PC-3 (cell line): Measurements from ENCODE around the gene ZNF148. TPM values are rescaled to one million over a fixed set of nuclear protein-coding genes. Genes with fewer than 3 reads are reported as not detected.

Experiments
- ATAC-seq: fragments of 200-7000 bp; cut with Tn5 transposase; 2 replicates; pipeline ENCODE4 v1.9.1; 2020; ENCODE audit warnings: mild to moderate bottlenecking, moderate library complexity
- BruUV-seq: library from RNA; stranded (reverse); fragments of 400-500 nt; replicated peaks from 2 replicates; lab custom pipeline; 2021; lab: Mats Ljungman, UMichigan
- CTCF ChIA-PET: fragments of 300-600 bp; sonication (Branson Sonifier 250); formaldehyde crosslinking; loops from one replicate; lab custom pipeline; 2022; ENCODE audit warnings: antibody characterized with exemption; lab: Charles Lee
- POLR2A ChIA-PET: fragments of 300-600 bp; sonication (Branson Sonifier 250); formaldehyde crosslinking; loops from one replicate; lab custom pipeline; 2022; ENCODE audit warnings: antibody characterized with exemption; ENCODE audit not compliant: unreplicated experiment; lab: Charles Lee
- DNase-seq: peaks from one replicate; pipeline ENCODE4 v3.0.0-alpha.2; 2015
- H2AFZ ChIP-seq: fragments of 300-600 bp; sonication (generic); 2 replicates; pipeline ENCODE4 v1.6.0; 2016; ENCODE audit warnings: antibody characterized with exemption, low read length
- H3F3A ChIP-seq: fragments of 300-600 bp; sonication (generic); one replicate; pipeline ENCODE4 v1.6.0; 2017; ENCODE audit warnings: antibody characterized with exemption, low read length, control low read depth, mild to moderate bottlenecking; ENCODE audit not compliant: unreplicated experiment
- H3K27ac ChIP-seq: fragments of 300-600 bp; sonication (generic); 2 replicates; pipeline ENCODE4 v1.5.1; 2016; ENCODE audit warnings: mild to moderate bottlenecking, low read length
- H3K27me3 ChIP-seq: fragments of 300-600 bp; sonication (generic); 2 replicates; pipeline ENCODE4 v1.6.1; 2016; ENCODE audit warnings: low read length, mixed read lengths
- H3K36me3 ChIP-seq: fragments of 300-600 bp; sonication (generic); 2 replicates; pipeline ENCODE4 v1.6.1; 2016; ENCODE audit warnings: low read depth, mixed run types, low read length, mixed read lengths
- H3K4me1 ChIP-seq: fragments of 300-600 bp; sonication (generic); 2 replicates; pipeline ENCODE4 v1.5.1; 2016; ENCODE audit warnings: low read length; ENCODE audit not compliant: insufficient read depth
- H3K4me2 ChIP-seq: fragments of 300-600 bp; sonication (generic); 2 replicates; pipeline ENCODE4 v1.6.0; 2016; ENCODE audit warnings: low read length
- H3K4me3 ChIP-seq: fragments of 300-600 bp; sonication (generic); 2 replicates; pipeline ENCODE4 v1.5.1; 2016; ENCODE audit warnings: mild to moderate bottlenecking, low read length, mixed read lengths
- H3K79me2 ChIP-seq: fragments of 300-600 bp; sonication (generic); 2 replicates; pipeline ENCODE4 v1.6.1; 2017; ENCODE audit warnings: low read length, mixed read lengths
- H3K9ac ChIP-seq: fragments of 300-600 bp; sonication (generic); 2 replicates; pipeline ENCODE4 v1.6.0; 2016; ENCODE audit warnings: mild to moderate bottlenecking, low read length
- H3K9me2 ChIP-seq: fragments of 300-600 bp; sonication (generic); replicated peaks from 2 replicates; pipeline ENCODE4 v1.6.1; 2016; ENCODE audit warnings: mixed run types, low read length, mixed read lengths
- H3K9me3 ChIP-seq: fragments of 300-600 bp; sonication (generic); 2 replicates; pipeline ENCODE4 v1.6.1; 2016; ENCODE audit warnings: low read length, mixed read lengths
- H4K20me1 ChIP-seq: fragments of 300-600 bp; sonication (generic); 2 replicates; pipeline ENCODE4 v1.6.1; 2016; ENCODE audit warnings: low read length, mixed read lengths
- EZH2 ChIP-seq: fragments of 300-600 bp; sonication (generic); IDR thresholded peaks from one replicate; pipeline ENCODE4 v1.6.1; 2017; ENCODE audit warnings: antibody characterized with exemption, mild to moderate bottlenecking, low read length; ENCODE audit not compliant: unreplicated experiment
- EZH2phosphoT487 ChIP-seq: fragments of 300-600 bp; sonication (generic); IDR thresholded peaks from 2 replicates; pipeline ENCODE4 v1.6.1; 2018; ENCODE audit warnings: mild to moderate bottlenecking, antibody characterized with exemption, low read length, borderline replicate concordance
- intact Hi-C: fragments of 100-400 bp; cut with micrococcal nuclease; formaldehyde crosslinking; loops from 2 replicates; pipeline ENCODE4 v1.9.0; 2023
- total RNA-seq: library from RNA; depleted of rRNA; stranded (reverse); fragments of >200 nt; gene quantifications from 2 replicates; pipeline ENCODE4 v1.2.3, GENCODE V29; 2014
- TF ChIP-seq, protein P1 (sequence below): fragments of 300-600 bp; sonication (generic); conservative IDR thresholded peaks from 2 replicates; pipeline ENCODE4 v1.5.1; 2017; ENCODE audit warnings: antibody characterized with exemption, low read depth, mild to moderate bottlenecking, low read length

ZNF148 gene
- total RNA-seq, 1 experiment from 2014 or later: 18.1 TPM

DNA sequence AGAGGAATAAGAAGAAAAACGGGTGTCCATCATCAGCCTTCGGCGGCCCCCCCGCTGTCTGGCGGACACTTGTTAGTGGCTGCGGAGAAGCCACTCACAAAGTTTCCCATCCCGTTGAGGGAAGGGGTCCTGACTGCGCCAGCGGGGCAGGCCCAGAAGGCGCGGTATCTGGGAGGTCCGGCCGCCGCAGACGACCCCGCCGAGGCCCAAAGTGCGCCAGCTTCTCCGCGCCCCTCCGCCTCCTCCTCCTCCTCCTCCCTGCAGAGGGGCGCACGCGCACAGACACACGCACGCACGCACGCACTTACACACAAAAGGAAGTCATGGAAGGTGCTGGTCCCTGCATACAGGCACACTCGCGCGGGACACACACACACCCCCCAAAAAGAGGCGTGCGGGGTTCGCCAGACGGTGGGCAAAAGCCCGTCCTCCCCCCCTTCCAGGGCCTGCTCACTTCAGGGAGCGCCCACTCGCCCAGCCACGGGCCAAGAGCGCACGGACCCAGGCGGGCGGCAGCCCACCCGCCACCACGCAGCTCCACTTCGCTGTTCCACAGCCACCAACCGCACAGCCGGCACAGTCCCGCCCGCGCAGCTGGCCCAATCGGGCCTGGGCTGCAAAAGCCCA is 18.0 kb downstream of the ZNF148 start:
- Histone ChIP-seq H3K9ac (peak overlapping the region; percentile 74), H3K27ac (no peak overlapping the region), H3K27me3 (no peaks in the 10 kb centered on the region), H2AFZ (peak overlapping the region; percentile 74), H3K4me1 (peaks cover 10% of the 10 kb centered on the region; the same call in 1 of the 2 replicates), H3K9me2 (no peaks in the 10 kb centered on the region), H3K36me3 (no peaks in the 10 kb centered on the region), H3K4me3 (peak overlapping the region; percentile 72), H3F3A (no peaks in the 10 kb centered on the region), H3K4me2 (peak overlapping the region; percentile 83), H3K79me2 (peaks cover 95% of the 10 kb centered on the region), H3K9me3 (no peaks in the 10 kb centered on the region), H4K20me1 (no peaks in the 10 kb centered on the region)
- peak; percentile 89 for ATAC-seq
- intact Hi-C loops: no loop called here
- BruUV-seq: no TSS peak
- ChIA-PET CTCF (no interaction called here), POLR2A (no interaction called here)
- peak; percentile 33 for DNase-seq
- TF ChIP-seq EZH2: no peak
- TF ChIP-seq EZH2phosphoT487: no peak
- TF ChIP-seq, protein P1, sequence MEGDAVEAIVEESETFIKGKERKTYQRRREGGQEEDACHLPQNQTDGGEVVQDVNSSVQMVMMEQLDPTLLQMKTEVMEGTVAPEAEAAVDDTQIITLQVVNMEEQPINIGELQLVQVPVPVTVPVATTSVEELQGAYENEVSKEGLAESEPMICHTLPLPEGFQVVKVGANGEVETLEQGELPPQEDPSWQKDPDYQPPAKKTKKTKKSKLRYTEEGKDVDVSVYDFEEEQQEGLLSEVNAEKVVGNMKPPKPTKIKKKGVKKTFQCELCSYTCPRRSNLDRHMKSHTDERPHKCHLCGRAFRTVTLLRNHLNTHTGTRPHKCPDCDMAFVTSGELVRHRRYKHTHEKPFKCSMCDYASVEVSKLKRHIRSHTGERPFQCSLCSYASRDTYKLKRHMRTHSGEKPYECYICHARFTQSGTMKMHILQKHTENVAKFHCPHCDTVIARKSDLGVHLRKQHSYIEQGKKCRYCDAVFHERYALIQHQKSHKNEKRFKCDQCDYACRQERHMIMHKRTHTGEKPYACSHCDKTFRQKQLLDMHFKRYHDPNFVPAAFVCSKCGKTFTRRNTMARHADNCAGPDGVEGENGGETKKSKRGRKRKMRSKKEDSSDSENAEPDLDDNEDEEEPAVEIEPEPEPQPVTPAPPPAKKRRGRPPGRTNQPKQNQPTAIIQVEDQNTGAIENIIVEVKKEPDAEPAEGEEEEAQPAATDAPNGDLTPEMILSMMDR: no peak

DNA sequence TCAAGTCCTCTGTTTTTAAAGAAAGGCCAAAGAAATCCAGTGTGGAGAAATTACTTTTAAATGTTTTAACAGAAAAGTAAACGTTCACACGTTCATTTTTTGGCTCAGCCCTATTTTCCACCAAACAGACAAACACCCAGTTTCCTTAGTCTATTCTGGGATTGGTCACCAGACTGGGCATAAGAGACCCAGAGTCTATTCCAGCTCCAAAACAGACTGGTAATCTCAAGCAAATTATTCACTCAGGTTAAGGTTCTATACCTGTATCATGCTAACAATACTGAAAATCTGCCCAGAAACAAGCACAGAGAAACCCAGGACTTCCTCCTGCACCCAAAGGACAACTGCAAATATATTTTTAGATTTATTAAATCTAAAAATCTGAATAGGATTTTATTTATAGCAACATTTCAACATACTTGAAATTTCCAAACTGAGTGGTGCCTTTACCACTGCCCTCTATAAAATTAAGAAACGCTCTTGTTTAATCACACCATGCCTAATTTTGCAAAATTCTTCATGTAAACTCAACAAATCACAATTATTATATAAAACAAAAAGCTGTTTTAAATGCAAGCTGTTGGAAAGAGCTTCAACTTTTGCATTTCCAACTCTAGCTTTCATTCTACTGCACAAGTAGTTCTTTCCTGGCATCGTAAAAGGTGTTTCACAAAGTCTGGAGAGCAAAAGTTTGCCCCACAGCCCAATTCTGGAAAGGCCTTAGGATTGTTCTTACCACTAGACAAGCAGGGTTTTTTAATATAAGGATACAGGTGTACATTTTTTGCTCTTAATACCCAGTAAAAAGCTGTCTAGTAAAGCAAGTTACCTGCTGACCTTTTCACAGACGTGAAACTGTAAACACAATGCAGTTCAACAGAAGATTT is 18.7 kb downstream of the ZNF148 start:
- Histone ChIP-seq H3K27ac (no peak overlapping the region), H3K79me2 (peaks cover 96% of the 10 kb centered on the region), H3K9ac (peak overlapping the region; percentile 74), H3F3A (no peaks in the 10 kb centered on the region), H4K20me1 (no peaks in the 10 kb centered on the region), H3K4me1 (peaks cover 16% of the 10 kb centered on the region; the same call in 1 of the 2 replicates), H3K9me2 (no peaks in the 10 kb centered on the region), H3K27me3 (no peaks in the 10 kb centered on the region), H3K4me3 (peak overlapping the region; percentile 72), H3K36me3 (no peaks in the 10 kb centered on the region), H3K9me3 (no peaks in the 10 kb centered on the region), H2AFZ (peak overlapping the region; percentile 74), H3K4me2 (peak overlapping the region; percentile 83)
- intact Hi-C loops: no loop called here
- ATAC-seq: peak; percentile 8; the same call in 1 of the 2 replicates
- TF ChIP-seq EZH2: no peak
- no peak for TF ChIP-seq EZH2phosphoT487
- TF ChIP-seq, protein P1: no peak
- POLR2A ChIA-PET: no interaction called here
- CTCF ChIA-PET: no interaction called here
- TSS peak; percentile 44 for BruUV-seq
- no peak for DNase-seq
